Lung (tissue), 12 donors: Measurements from ENCODE around the gene PARP9. TPM values are rescaled to one million over a fixed set of nuclear protein-coding genes. Genes with fewer than 3 reads are reported as not detected.

Experiments
- ATAC-seq: fragments of 200-7000 bp; cut with Tn5 transposase; one replicate; pipeline ENCODE4 v1.9.1; 2020; ENCODE audit warnings: moderate number of reproducible peaks; ENCODE audit not compliant: insufficient read depth, low FRiP score
- DNase-seq, 3 donors: peaks; one replicate each; pipeline ENCODE4 v3.0.0-alpha.2; 2013 to 2017
- H3K27ac ChIP-seq, 2 donors: one replicate each; pipeline ENCODE4 v1.5.1; 2013; ENCODE audit warnings: mild to moderate bottlenecking in 2 of 2, moderate library complexity in 2 of 2, control low read depth in 1 of 2, inconsistent platforms in 1 of 2, low read depth in 1 of 2, low read length in 1 of 2
- H3K27me3 ChIP-seq, 3 donors: one replicate each; pipeline ENCODE4 v1.5.1; 2013; ENCODE audit warnings: low read length in 2 of 3; ENCODE audit not compliant: control insufficient read depth in 3 of 3, insufficient read depth in 3 of 3
- H3K36me3 ChIP-seq, 4 donors: one replicate each; pipeline ENCODE4 v1.5.1; 2013; ENCODE audit warnings: low read length in 4 of 4, mild to moderate bottlenecking in 1 of 4, moderate library complexity in 1 of 4; ENCODE audit not compliant: control insufficient read depth in 4 of 4, insufficient read depth in 4 of 4
- H3K4me1 ChIP-seq, 5 donors: one replicate each; pipeline ENCODE4 v1.5.1; 2013; ENCODE audit warnings: low read length in 5 of 5, mild to moderate bottlenecking in 2 of 5, moderate library complexity in 1 of 5; ENCODE audit not compliant: control insufficient read depth in 5 of 5, insufficient read depth in 5 of 5
- H3K4me3 ChIP-seq: one replicate; pipeline ENCODE4 v1.5.1; 2013; ENCODE audit warnings: mild to moderate bottlenecking, control low read depth, moderate library complexity
- H3K9ac ChIP-seq, 2 donors: one replicate each; pipeline ENCODE4 v1.5.1; 2013; ENCODE audit warnings: low read length in 2 of 2, control low read depth in 1 of 2; ENCODE audit not compliant: insufficient read depth in 1 of 2
- H3K9me3 ChIP-seq, 4 donors: one replicate each; pipeline ENCODE4 v1.5.1; 2013; ENCODE audit warnings: low read length in 3 of 4, mild to moderate bottlenecking in 1 of 4, moderate library complexity in 1 of 4; ENCODE audit not compliant: control insufficient read depth in 4 of 4, insufficient read depth in 3 of 4
- WGBS, 2 donors: extraction: QIAGEN DNeasy Blood & Tissue Kit; methylation state at CpG; one replicate each; pipeline ENCODE4 v1.1.7; 2013; 5-methylcytosine and 5-hydroxymethylcytosine counted together
- polyA plus RNA-seq, 2 donors: library from polyadenylated mRNA; stranded (reverse); fragments of 200-250 nt; gene quantifications; one replicate each; pipeline ENCODE4 v1.2.1, GENCODE V29; 2013
- total RNA-seq, 2 donors: library from RNA; depleted of rRNA in 1 of 2; stranded (reverse); fragments of >200 nt in 1 of 2; gene quantifications; one replicate each; pipeline ENCODE4 v1.2.1, GENCODE V29; 2014 to 2021
- TF ChIP-seq, protein P1 (sequence below): IDR thresholded peaks from 2 replicates; pipeline ENCODE4 v1.5.1; 2012; ENCODE audit warnings: mild to moderate bottlenecking; ENCODE audit errors: control extremely low read depth, extremely low read depth
- donor health status: control.
- donor health status: control.
- donor health status: Bipolar disorder and iron deficiency.
- donor health status: healthy.
- donor health status: DM: yes; HTN: yes; CAD: no.

Gene PARP9
- total and polyA plus RNA-seq, 4 donors, result 31.7 to 57.0 (median 41.5) TPM

DNA sequence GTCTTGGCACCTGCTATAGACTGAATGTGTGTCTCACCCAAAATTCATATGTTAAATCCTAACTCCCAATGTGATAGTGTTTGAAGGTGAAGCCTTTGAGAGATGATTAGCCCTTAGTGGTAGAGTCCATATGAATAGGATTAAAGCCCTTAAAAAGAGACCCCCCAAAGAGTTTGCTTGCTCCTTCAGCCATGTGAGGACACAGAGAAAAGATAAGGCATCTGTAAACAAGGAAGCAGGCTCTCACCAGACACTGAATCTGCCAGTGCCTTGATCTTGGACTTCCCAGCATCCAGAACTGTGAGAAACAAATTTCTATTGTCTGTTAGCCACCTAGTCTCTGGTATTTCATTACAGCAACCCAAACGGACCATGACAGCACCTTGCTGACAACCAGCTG lies 65.9 kb downstream of the PARP9 start:
- Histone ChIP-seq H3K4me3 (no peak overlapping the region), H3K9ac (no peak overlapping the region), H3K27ac (no peak overlapping the region), H3K36me3 (peaks cover 0 to 16% (median 5%) of the 10 kb centered on the region in 4 donors), H3K4me1 (peaks cover 0 to 18% (median 0%) of the 10 kb centered on the region in 5 donors), H3K9me3 (no peaks in the 10 kb centered on the region), H3K27me3 (no peaks in the 10 kb centered on the region)
- no peak for ATAC-seq
- 47 to 69% methylated on average over 1 of the region's 1 CpG for WGBS, 2 donors
- TF ChIP-seq, protein P1, sequence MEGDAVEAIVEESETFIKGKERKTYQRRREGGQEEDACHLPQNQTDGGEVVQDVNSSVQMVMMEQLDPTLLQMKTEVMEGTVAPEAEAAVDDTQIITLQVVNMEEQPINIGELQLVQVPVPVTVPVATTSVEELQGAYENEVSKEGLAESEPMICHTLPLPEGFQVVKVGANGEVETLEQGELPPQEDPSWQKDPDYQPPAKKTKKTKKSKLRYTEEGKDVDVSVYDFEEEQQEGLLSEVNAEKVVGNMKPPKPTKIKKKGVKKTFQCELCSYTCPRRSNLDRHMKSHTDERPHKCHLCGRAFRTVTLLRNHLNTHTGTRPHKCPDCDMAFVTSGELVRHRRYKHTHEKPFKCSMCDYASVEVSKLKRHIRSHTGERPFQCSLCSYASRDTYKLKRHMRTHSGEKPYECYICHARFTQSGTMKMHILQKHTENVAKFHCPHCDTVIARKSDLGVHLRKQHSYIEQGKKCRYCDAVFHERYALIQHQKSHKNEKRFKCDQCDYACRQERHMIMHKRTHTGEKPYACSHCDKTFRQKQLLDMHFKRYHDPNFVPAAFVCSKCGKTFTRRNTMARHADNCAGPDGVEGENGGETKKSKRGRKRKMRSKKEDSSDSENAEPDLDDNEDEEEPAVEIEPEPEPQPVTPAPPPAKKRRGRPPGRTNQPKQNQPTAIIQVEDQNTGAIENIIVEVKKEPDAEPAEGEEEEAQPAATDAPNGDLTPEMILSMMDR, result no peak
- no peak for DNase-seq

DNA sequence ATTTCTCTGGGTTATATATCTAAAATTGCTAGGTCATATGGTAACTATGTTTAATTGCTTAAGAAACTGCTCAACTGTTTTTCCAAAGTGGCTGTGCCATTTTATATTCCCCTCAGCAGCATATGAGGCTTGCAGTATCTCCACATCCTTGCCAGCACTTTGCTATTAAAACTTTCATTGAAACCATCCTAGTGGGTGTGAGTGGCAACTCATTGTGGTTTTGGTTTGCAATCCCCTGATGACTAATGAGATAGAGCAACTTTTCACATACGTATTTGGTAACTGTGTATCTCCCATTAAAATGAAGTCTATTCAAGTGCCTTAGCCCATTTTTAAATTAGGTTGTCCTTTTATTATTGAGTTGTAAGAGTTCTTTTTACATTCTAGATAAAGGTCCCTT lies 66.7 kb downstream of the PARP9 start:
- peaks cover 0 to 16% (median 0%) of the 10 kb centered on the region in 5 donors for H3K4me1 ChIP-seq
- H3K9ac ChIP-seq, result no peak overlapping the region
- TF ChIP-seq, protein P1, result no peak
- no peaks in the 10 kb centered on the region for H3K27me3 ChIP-seq
- no peaks in the 10 kb centered on the region for H3K9me3 ChIP-seq
- no peak overlapping the region for H3K4me3 ChIP-seq
- ATAC-seq, result peak; percentile 82
- no peak overlapping the region for H3K27ac ChIP-seq
- 25 to 42% methylated on average over 1 of the region's 1 CpG for WGBS, 2 donors
- DNase-seq, result no peak
- H3K36me3 ChIP-seq, result peaks cover 0 to 18% (median 5%) of the 10 kb centered on the region in 4 donors

DNA sequence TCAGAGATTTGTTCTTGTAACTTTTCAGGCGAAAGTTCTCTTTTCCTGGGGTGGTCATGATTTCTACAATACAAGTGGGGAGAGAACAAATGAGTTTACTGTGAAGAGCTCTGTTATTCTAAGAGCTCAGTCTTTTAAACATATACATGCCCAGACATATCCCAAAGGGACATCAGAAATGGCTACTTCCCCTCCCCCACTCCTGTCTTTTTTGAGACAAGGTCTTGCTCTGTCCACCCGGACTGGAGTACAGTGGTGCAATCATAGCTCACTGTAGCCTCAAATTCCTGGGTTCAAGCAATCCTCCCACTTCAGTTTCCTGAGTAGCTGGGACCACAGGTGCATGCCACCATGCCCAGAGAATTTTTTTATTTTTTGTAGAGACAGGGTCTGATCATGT lies 67.6 kb downstream of the PARP9 start:
- H3K4me3 ChIP-seq, result no peak overlapping the region
- 54 to 78% methylated on average over 2 of the region's 2 CpGs for WGBS, 2 donors

More for the DNA sequence above, 67.6 kb downstream of the PARP9 start:
- ATAC-seq (no peak), DNase-seq (no peak)
- Histone ChIP-seq H3K4me1 (peaks cover 0 to 7% (median 0%) of the 10 kb centered on the region in 5 donors), H3K27me3 (no peaks in the 10 kb centered on the region), H3K9ac (no peak overlapping the region), H3K36me3 (peaks cover 0 to 18% (median 7%) of the 10 kb centered on the region in 4 donors), H3K9me3 (no peaks in the 10 kb centered on the region), H3K27ac (no peak overlapping the region)
- TF ChIP-seq, protein P1, result no peak
